Nephron progenitor cell (in vitro differentiated cells): Measurements from ENCODE around the gene RANBP10.

Experiments
- DNase-seq: peaks from one replicate; pipeline ENCODE4 v3.0.0; 2021
- H3K27ac Mint-ChIP-seq: 2 replicates; pipeline ENCODE4 v1.8.0; 2021; ENCODE audit warnings: mild to moderate bottlenecking, moderate library complexity, mixed read lengths
- H3K27me3 Mint-ChIP-seq: 2 replicates; pipeline ENCODE4 v1.8.0; 2021; ENCODE audit warnings: mild to moderate bottlenecking, low read depth, mixed read lengths; ENCODE audit not compliant: poor library complexity
- H3K36me3 Mint-ChIP-seq: 2 replicates; pipeline ENCODE4 v1.8.0; 2021; ENCODE audit warnings: low read depth, mixed read lengths
- H3K4me1 Mint-ChIP-seq: 2 replicates; pipeline ENCODE4 v1.8.0; 2021; ENCODE audit warnings: mixed read lengths
- H3K4me3 Mint-ChIP-seq: 2 replicates; pipeline ENCODE4 v1.8.0; 2021; ENCODE audit warnings: mild to moderate bottlenecking, moderate library complexity, mixed read lengths
- H3K9me3 Mint-ChIP-seq: 2 replicates; pipeline ENCODE4 v1.8.0; 2021; ENCODE audit warnings: mild to moderate bottlenecking, moderate library complexity, mixed read lengths
- TF ChIP-seq, protein P1 (sequence below): fragments of 200-600 bp; sonication (generic); IDR thresholded peaks from 2 replicates; pipeline ENCODE4 v1.5.0; 2021; ENCODE audit warnings: antibody characterized with exemption

Gene RANBP10

GRCh38 chr16:67822511-67822910, 16.2 kb upstream of the RANBP10 start:
- H3K27me3 Mint-ChIP-seq, result peaks cover 3% of the 10 kb centered on the region
- no peak for DNase-seq
- peaks cover 11% of the 10 kb centered on the region for H3K36me3 Mint-ChIP-seq
- no peak overlapping the region for H3K4me3 Mint-ChIP-seq
- TF ChIP-seq, protein P1, sequence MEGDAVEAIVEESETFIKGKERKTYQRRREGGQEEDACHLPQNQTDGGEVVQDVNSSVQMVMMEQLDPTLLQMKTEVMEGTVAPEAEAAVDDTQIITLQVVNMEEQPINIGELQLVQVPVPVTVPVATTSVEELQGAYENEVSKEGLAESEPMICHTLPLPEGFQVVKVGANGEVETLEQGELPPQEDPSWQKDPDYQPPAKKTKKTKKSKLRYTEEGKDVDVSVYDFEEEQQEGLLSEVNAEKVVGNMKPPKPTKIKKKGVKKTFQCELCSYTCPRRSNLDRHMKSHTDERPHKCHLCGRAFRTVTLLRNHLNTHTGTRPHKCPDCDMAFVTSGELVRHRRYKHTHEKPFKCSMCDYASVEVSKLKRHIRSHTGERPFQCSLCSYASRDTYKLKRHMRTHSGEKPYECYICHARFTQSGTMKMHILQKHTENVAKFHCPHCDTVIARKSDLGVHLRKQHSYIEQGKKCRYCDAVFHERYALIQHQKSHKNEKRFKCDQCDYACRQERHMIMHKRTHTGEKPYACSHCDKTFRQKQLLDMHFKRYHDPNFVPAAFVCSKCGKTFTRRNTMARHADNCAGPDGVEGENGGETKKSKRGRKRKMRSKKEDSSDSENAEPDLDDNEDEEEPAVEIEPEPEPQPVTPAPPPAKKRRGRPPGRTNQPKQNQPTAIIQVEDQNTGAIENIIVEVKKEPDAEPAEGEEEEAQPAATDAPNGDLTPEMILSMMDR, result no peak
- no peaks in the 10 kb centered on the region for H3K4me1 Mint-ChIP-seq
- no peak overlapping the region for H3K27ac Mint-ChIP-seq
- no peaks in the 10 kb centered on the region for H3K9me3 Mint-ChIP-seq

DNA sequence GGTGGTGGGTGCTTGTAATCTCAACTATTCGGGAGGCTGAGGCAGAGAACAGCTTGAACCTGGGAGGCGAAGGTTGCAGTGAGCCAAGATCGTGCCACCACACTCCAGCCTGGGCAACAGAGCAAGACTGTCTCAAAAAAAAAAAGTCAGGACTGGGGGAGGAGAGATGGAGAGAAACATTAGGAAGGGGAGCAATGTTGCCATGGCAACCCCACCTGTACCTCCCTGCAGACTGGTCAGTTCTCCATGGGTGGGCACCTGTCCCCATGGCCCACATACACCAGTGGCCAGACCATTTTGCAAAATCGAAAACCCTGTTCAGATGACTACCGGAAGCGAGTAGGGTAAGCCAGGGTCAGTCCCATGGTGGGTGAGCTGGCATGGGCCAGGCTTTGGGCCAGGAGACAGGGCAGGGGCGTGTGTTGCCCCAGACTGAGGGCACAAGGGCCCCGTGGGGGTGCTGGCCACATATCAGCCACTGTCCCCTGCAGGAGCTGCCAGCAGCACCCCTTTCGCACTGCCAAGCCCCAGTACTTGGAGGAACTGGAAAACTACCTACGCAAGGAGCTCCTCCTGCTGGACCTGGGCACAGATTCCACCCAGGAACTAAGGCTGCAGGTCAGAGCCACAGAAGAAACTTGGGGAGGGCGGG, 14.4 kb upstream of the RANBP10 start:
- Mint-ChIP-seq H3K9me3 (no peaks in the 10 kb centered on the region), H3K4me1 (no peaks in the 10 kb centered on the region), H3K27me3 (peaks cover 3% of the 10 kb centered on the region), H3K27ac (no peak overlapping the region), H3K4me3 (no peak overlapping the region), H3K36me3 (peaks cover 4% of the 10 kb centered on the region)
- DNase-seq, result no peak
- TF ChIP-seq, protein P1, result no peak

- TF ChIP-seq, protein P1, result no peak
- Mint-ChIP-seq H3K4me3 (no peak overlapping the region), H3K27me3 (peaks cover 3% of the 10 kb centered on the region), H3K27ac (no peak overlapping the region), H3K4me1 (no peaks in the 10 kb centered on the region), H3K9me3 (no peaks in the 10 kb centered on the region), H3K36me3 (no peaks in the 10 kb centered on the region)
- DNase-seq, result no peak
Observed at GRCh38 chr16:67814567-67814966, 8.2 kb upstream of the RANBP10 start.

DNA sequence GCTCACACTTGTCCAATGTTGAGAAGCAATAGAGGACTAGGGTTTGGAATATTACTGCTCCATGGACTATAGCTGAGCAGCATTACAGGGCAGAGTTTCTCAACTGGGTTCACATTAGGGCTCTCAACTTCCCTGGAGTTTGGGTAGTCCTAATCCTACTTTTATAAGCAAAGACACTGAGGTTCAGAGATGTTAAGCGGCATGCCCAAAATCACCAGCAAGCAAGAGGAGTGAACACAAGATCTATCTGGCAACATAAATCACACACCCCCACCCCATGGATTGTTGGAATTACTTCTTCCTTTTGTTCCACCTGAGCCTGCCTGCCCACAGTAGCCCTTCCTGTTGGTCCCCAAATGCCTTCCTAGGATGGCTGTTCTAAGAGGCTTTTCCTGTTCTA, 5.5 kb upstream of the RANBP10 start:
- Mint-ChIP-seq H3K4me3 (no peak overlapping the region), H3K36me3 (no peaks in the 10 kb centered on the region), H3K9me3 (no peaks in the 10 kb centered on the region), H3K27me3 (peaks cover 6% of the 10 kb centered on the region), H3K27ac (no peak overlapping the region), H3K4me1 (no peaks in the 10 kb centered on the region)
- TF ChIP-seq, protein P1, result no peak
- no peak for DNase-seq

GRCh38 chr16:67807148-67807682, 855 bp upstream of the RANBP10 start:
- TF ChIP-seq, protein P1, result no peak
- no peaks in the 10 kb centered on the region for H3K9me3 Mint-ChIP-seq
- H3K36me3 Mint-ChIP-seq, result peaks cover 32% of the 10 kb centered on the region
- peak overlapping the region; percentile 91 for H3K4me3 Mint-ChIP-seq
- no peak for DNase-seq
- peak overlapping the region; percentile 90 for H3K27ac Mint-ChIP-seq
- H3K27me3 Mint-ChIP-seq, result peaks cover 2% of the 10 kb centered on the region
- H3K4me1 Mint-ChIP-seq, result peaks cover 16% of the 10 kb centered on the region
